HEK293 (cell line): Measurements from ENCODE around the gene CDX4.

Source experiments
- CTCF ChIA-PET: fragments of 350-600 bp; formaldehyde crosslinking; extraction: SDS; loops from one replicate; lab custom pipeline; 2021; ENCODE audit warnings: antibody characterized with exemption; lab: Yijun Ruan, JAX
- POLR2A ChIA-PET: fragments of 300-600 bp; formaldehyde crosslinking; extraction: SDS; loops from one replicate; lab custom pipeline; 2020; ENCODE audit warnings: antibody characterized with exemption, inconsistent platforms; lab: Yijun Ruan, JAX
- H3K27ac ChIP-seq: fragments of 200-500 bp; sonication (Bioruptor generic); 2 replicates; pipeline ENCODE4 v1.5.1; 2014; ENCODE audit warnings: low read depth, low read length, control low read depth, inconsistent platforms; ENCODE audit errors: extremely low read depth
- H3K36me3 ChIP-seq, 2 experiments: fragments of 200-500 bp in 1 of 2; sonication (Bioruptor generic) in 1 of 2; 1 replicate in 1 of 2; 2 replicates in 1 of 2; pipeline ENCODE4 v1.5.1; 2014 to 2017; ENCODE audit warnings: inconsistent platforms in 2 of 2, low read length in 2 of 2; ENCODE audit not compliant: control insufficient read depth in 2 of 2, insufficient read depth in 1 of 2
- H3K4me1 ChIP-seq: fragments of 200-500 bp; sonication (Bioruptor generic); 2 replicates; pipeline ENCODE4 v1.5.1; 2014; ENCODE audit warnings: mild to moderate bottlenecking, low read length, inconsistent platforms; ENCODE audit not compliant: control insufficient read depth, insufficient read depth
- H3K4me3 ChIP-seq: 2 replicates; pipeline ENCODE4 v1.5.1; 2011; ENCODE audit warnings: low read depth, mild to moderate bottlenecking, control low read depth, low read length, moderate library complexity
- H3K9me3 ChIP-seq: fragments of 200-500 bp; sonication (Bioruptor generic); 2 replicates; pipeline ENCODE4 v1.5.1; 2014; ENCODE audit warnings: low read depth, low read length, inconsistent platforms; ENCODE audit not compliant: control insufficient read depth, insufficient read depth
- GLI2 ChIP-seq: fragments of 450-650 bp; formaldehyde crosslinking; IDR thresholded peaks from 2 replicates; pipeline ENCODE4; 2017; ENCODE audit warnings: missing biosample characterization, missing genetic modification characterization, low read depth, borderline replicate concordance
- KLF7 ChIP-seq: fragments of 450-650 bp; formaldehyde crosslinking; IDR thresholded peaks from 2 replicates; pipeline ENCODE4 v1.5.1; 2016; ENCODE audit warnings: missing biosample characterization, missing genetic modification characterization, borderline replicate concordance
- SCRT2 ChIP-seq: fragments of 450-650 bp; formaldehyde crosslinking; IDR thresholded peaks from 2 replicates; pipeline ENCODE4 v1.5.1; 2016; ENCODE audit warnings: missing biosample characterization, missing genetic modification characterization
- SP2 ChIP-seq: fragments of 450-650 bp; formaldehyde crosslinking; IDR thresholded peaks from 2 replicates; pipeline ENCODE4 v1.5.1; 2016; ENCODE audit warnings: missing biosample characterization, missing genetic modification characterization
- ZBTB1 ChIP-seq: fragments of 450-650 bp; formaldehyde crosslinking; IDR thresholded peaks from 2 replicates; pipeline ENCODE4 v1.5.1; 2016; ENCODE audit warnings: missing biosample characterization, missing genetic modification characterization
- ZFP3 ChIP-seq: fragments of 450-650 bp; formaldehyde crosslinking; IDR thresholded peaks from 2 replicates; pipeline ENCODE4 v1.5.1; 2016; ENCODE audit warnings: low read depth, missing biosample characterization, missing genetic modification characterization
- ZNF133 ChIP-seq: fragments of 450-650 bp; formaldehyde crosslinking; IDR thresholded peaks from 2 replicates; pipeline ENCODE4 v1.5.1; 2016; ENCODE audit warnings: missing biosample characterization, missing genetic modification characterization
- ZNF223 ChIP-seq: fragments of 450-650 bp; formaldehyde crosslinking; IDR thresholded peaks from 2 replicates; pipeline ENCODE4 v1.5.1; 2016; ENCODE audit warnings: missing biosample characterization, missing genetic modification characterization
- ZNF426 ChIP-seq: fragments of 450-650 bp; formaldehyde crosslinking; IDR thresholded peaks from 2 replicates; pipeline ENCODE4 v1.5.1; 2017; ENCODE audit warnings: missing biosample characterization, missing genetic modification characterization, mild to moderate bottlenecking, inconsistent platforms, moderate library complexity
- ZNF510 ChIP-seq: fragments of 450-650 bp; formaldehyde crosslinking; IDR thresholded peaks from 2 replicates; pipeline ENCODE4 v1.5.1; 2018; ENCODE audit warnings: mild to moderate bottlenecking, missing genetic modification characterization, missing biosample characterization; ENCODE audit not compliant: insufficient replicate concordance
- ZNF561 ChIP-seq: fragments of 450-650 bp; IDR thresholded peaks from 2 replicates; pipeline ENCODE4 v1.5.1; 2018; ENCODE audit warnings: missing biosample characterization, missing genetic modification characterization, borderline replicate concordance
- ZNF571 ChIP-seq: fragments of 450-650 bp; formaldehyde crosslinking; IDR thresholded peaks from 2 replicates; pipeline ENCODE4 v1.5.0; 2017; ENCODE audit warnings: missing biosample characterization, missing genetic modification characterization
- ZNF600 ChIP-seq: fragments of 450-650 bp; formaldehyde crosslinking; IDR thresholded peaks from 2 replicates; pipeline ENCODE4 v1.5.1; 2016; ENCODE audit warnings: missing biosample characterization, missing genetic modification characterization
- ZNF747 ChIP-seq: fragments of 450-650 bp; formaldehyde crosslinking; IDR thresholded peaks from 2 replicates; pipeline ENCODE4 v1.5.1; 2016; ENCODE audit warnings: missing biosample characterization, missing genetic modification characterization
- TF ChIP-seq, protein P1 (sequence below): fragments of 450-650 bp; formaldehyde crosslinking; IDR thresholded peaks from 2 replicates; pipeline ENCODE4 v1.5.1; 2016; ENCODE audit warnings: missing biosample characterization, missing genetic modification characterization
- TF ChIP-seq, protein P2 (sequence below): fragments of 450-650 bp; formaldehyde crosslinking; IDR thresholded peaks from 2 replicates; pipeline ENCODE4 v1.5.1; 2016; ENCODE audit warnings: missing biosample characterization, missing genetic modification characterization, low read depth
- TF ChIP-seq, protein P3 (sequence below): fragments of 450-650 bp; formaldehyde crosslinking; IDR thresholded peaks from 2 replicates; pipeline ENCODE4 v1.5.1; 2016; ENCODE audit warnings: missing biosample characterization, missing genetic modification characterization, borderline replicate concordance
- TF ChIP-seq, protein P4 (sequence below): fragments of 450-650 bp; formaldehyde crosslinking; IDR thresholded peaks from 2 replicates; pipeline ENCODE4 v1.5.1; 2017; ENCODE audit warnings: missing biosample characterization, missing genetic modification characterization
- TF ChIP-seq, protein P5 (sequence below): fragments of 450-650 bp; formaldehyde crosslinking; IDR thresholded peaks from 2 replicates; pipeline ENCODE4 v1.5.1; 2017; ENCODE audit warnings: missing biosample characterization, mild to moderate bottlenecking, missing genetic modification characterization, moderate library complexity

Gene CDX4

DNA sequence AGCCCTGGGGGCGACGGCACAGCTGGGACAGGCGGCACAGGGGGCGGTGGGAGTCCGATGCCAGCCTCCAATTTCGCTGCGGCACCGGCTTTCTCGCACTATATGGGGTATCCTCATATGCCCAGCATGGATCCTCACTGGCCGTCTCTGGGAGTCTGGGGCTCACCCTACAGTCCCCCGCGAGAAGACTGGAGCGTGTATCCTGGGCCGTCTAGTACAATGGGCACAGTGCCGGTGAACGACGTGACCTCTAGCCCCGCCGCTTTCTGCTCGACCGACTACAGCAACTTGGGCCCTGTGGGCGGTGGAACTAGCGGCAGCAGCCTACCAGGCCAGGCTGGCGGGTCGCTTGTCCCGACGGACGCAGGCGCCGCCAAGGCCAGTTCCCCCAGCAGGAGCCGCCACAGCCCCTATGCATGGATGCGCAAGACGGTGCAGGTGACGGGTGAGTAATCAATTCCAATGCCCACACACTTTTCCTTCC lies 500 bp downstream of the CDX4 start (continued):
- TF ChIP-seq, protein P1, sequence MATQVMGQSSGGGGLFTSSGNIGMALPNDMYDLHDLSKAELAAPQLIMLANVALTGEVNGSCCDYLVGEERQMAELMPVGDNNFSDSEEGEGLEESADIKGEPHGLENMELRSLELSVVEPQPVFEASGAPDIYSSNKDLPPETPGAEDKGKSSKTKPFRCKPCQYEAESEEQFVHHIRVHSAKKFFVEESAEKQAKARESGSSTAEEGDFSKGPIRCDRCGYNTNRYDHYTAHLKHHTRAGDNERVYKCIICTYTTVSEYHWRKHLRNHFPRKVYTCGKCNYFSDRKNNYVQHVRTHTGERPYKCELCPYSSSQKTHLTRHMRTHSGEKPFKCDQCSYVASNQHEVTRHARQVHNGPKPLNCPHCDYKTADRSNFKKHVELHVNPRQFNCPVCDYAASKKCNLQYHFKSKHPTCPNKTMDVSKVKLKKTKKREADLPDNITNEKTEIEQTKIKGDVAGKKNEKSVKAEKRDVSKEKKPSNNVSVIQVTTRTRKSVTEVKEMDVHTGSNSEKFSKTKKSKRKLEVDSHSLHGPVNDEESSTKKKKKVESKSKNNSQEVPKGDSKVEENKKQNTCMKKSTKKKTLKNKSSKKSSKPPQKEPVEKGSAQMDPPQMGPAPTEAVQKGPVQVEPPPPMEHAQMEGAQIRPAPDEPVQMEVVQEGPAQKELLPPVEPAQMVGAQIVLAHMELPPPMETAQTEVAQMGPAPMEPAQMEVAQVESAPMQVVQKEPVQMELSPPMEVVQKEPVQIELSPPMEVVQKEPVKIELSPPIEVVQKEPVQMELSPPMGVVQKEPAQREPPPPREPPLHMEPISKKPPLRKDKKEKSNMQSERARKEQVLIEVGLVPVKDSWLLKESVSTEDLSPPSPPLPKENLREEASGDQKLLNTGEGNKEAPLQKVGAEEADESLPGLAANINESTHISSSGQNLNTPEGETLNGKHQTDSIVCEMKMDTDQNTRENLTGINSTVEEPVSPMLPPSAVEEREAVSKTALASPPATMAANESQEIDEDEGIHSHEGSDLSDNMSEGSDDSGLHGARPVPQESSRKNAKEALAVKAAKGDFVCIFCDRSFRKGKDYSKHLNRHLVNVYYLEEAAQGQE (tag by site-specific recombination): no peak
- TF ChIP-seq, protein P2, sequence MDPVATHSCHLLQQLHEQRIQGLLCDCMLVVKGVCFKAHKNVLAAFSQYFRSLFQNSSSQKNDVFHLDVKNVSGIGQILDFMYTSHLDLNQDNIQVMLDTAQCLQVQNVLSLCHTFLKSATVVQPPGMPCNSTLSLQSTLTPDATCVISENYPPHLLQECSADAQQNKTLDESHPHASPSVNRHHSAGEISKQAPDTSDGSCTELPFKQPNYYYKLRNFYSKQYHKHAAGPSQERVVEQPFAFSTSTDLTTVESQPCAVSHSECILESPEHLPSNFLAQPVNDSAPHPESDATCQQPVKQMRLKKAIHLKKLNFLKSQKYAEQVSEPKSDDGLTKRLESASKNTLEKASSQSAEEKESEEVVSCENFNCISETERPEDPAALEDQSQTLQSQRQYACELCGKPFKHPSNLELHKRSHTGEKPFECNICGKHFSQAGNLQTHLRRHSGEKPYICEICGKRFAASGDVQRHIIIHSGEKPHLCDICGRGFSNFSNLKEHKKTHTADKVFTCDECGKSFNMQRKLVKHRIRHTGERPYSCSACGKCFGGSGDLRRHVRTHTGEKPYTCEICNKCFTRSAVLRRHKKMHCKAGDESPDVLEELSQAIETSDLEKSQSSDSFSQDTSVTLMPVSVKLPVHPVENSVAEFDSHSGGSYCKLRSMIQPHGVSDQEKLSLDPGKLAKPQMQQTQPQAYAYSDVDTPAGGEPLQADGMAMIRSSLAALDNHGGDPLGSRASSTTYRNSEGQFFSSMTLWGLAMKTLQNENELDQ (tag by site-specific recombination): no peak
- TF ChIP-seq SP2: no peak
- TF ChIP-seq, protein P3, sequence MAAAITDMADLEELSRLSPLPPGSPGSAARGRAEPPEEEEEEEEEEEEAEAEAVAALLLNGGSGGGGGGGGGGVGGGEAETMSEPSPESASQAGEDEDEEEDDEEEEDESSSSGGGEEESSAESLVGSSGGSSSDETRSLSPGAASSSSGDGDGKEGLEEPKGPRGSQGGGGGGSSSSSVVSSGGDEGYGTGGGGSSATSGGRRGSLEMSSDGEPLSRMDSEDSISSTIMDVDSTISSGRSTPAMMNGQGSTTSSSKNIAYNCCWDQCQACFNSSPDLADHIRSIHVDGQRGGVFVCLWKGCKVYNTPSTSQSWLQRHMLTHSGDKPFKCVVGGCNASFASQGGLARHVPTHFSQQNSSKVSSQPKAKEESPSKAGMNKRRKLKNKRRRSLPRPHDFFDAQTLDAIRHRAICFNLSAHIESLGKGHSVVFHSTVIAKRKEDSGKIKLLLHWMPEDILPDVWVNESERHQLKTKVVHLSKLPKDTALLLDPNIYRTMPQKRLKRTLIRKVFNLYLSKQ: no peak
- TF ChIP-seq SCRT2 (tag by site-specific recombination): no peak

DNA sequence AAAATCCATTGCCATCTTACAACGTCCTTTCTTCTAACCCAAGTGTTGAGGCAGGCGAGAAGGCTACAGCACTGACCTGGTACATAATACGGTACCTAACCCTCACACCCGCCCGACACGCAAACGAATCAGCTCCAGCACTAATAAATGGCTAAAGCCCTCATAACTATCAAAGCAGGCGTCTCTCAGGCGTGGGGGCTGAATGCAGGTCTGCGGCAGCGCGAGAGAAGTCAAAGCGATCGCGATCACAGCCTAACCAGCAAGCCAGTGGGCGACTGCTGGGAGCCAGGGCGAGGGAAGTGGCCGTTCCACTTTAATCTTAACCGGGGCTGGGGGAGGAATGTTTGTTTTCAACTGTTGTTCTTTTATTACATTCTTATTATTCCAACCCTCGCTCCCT lies 1.5 kb downstream of the CDX4 start:
- TF ChIP-seq, protein P3: no peak
- TF ChIP-seq ZNF133 (no peak), ZNF510 (tag by site-specific recombination) (no peak), ZNF747 (tag by site-specific recombination) (no peak), ZNF223 (tag by site-specific recombination) (no peak), ZNF571 (tag by site-specific recombination) (no peak), ZBTB1 (no peak), ZNF600 (no peak), ZNF561 (tag by site-specific recombination) (no peak), ZFP3 (no peak), SP2 (no peak), ZNF426 (no peak), GLI2 (tag by site-specific recombination) (no peak), KLF7 (tag by site-specific recombination) (no peak)
- TF ChIP-seq, protein P4, sequence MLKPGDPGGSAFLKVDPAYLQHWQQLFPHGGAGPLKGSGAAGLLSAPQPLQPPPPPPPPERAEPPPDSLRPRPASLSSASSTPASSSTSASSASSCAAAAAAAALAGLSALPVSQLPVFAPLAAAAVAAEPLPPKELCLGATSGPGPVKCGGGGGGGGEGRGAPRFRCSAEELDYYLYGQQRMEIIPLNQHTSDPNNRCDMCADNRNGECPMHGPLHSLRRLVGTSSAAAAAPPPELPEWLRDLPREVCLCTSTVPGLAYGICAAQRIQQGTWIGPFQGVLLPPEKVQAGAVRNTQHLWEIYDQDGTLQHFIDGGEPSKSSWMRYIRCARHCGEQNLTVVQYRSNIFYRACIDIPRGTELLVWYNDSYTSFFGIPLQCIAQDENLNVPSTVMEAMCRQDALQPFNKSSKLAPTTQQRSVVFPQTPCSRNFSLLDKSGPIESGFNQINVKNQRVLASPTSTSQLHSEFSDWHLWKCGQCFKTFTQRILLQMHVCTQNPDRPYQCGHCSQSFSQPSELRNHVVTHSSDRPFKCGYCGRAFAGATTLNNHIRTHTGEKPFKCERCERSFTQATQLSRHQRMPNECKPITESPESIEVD (tag by site-specific recombination): no peak
- TF ChIP-seq, protein P5, sequence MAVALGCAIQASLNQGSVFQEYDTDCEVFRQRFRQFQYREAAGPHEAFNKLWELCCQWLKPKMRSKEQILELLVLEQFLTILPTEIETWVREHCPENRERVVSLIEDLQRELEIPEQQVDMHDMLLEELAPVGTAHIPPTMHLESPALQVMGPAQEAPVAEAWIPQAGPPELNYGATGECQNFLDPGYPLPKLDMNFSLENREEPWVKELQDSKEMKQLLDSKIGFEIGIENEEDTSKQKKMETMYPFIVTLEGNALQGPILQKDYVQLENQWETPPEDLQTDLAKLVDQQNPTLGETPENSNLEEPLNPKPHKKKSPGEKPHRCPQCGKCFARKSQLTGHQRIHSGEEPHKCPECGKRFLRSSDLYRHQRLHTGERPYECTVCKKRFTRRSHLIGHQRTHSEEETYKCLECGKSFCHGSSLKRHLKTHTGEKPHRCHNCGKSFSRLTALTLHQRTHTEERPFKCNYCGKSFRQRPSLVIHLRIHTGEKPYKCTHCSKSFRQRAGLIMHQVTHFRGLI (tag by site-specific recombination): no peak
- H3K27ac ChIP-seq: no peak overlapping the region
- H3K4me1 ChIP-seq: no peaks in the 10 kb centered on the region
- ChIA-PET CTCF (no interaction called here), POLR2A (no interaction called here)
- H3K36me3 ChIP-seq: no peaks in the 10 kb centered on the region
- no peaks in the 10 kb centered on the region for H3K9me3 ChIP-seq
- no peak overlapping the region for H3K4me3 ChIP-seq
